ENCODE data around the gene COTL1. TPM values are rescaled to one million over a fixed set of nuclear protein-coding genes. Genes with fewer than 3 reads are reported as not detected.

COTL1 gene
- total RNA-seq, 2 experiments from 2014 or later, result 179 to 181 TPM

DNA sequence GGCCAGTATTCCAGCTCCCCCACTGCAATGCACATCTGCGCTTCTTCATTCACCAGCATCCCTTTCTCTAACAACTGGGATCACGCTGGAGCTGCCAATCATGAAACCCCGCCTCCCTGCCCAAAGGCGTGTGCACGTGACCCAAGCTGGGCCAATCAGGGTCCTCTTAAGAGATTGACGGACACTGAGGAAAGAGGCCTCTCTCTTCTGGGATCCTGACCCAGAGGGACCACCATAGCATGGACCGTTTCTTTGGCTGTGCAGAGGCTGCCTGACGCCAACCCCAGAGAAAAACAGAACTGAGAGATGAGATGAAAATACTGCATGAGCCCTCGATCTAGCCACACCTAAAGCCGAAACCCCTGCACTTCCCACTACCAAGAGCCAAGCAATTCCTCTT is 32.0 kb downstream of the COTL1 start:
- H3K4me3 Mint-ChIP-seq, result no peak overlapping the region
- ChIA-PET CTCF (interaction anchor here (2.1 kb wide), 1 partner anchor 36 kb away, joined by 6 read pairs; no protein-coding TSS in a partner anchor), POLR2A (interaction anchor here (2.8 kb wide), 1 partner anchor 14 kb away, joined by 11 read pairs; no protein-coding TSS in a partner anchor)
- no peak for DNase-seq
- no peak overlapping the region for H3K4me3 ChIP-seq (ENCODE audit: low read length)
- H3K27me3 ChIP-seq (ENCODE audit: control insufficient read depth in 1 of 2, insufficient read depth in 2 of 2, low read length in 2 of 2), result no peaks in the 10 kb centered on the region
- no peaks in the 10 kb centered on the region for H3K9me3 Mint-ChIP-seq
- H3K27ac Mint-ChIP-seq, result peak overlapping the region; percentile 52
- no peaks in the 10 kb centered on the region for H3K27me3 Mint-ChIP-seq
- H3K36me3 ChIP-seq (ENCODE audit: insufficient read depth, low read length), result peaks cover 76% of the 10 kb centered on the region
- TF ChIP-seq, protein P1, sequence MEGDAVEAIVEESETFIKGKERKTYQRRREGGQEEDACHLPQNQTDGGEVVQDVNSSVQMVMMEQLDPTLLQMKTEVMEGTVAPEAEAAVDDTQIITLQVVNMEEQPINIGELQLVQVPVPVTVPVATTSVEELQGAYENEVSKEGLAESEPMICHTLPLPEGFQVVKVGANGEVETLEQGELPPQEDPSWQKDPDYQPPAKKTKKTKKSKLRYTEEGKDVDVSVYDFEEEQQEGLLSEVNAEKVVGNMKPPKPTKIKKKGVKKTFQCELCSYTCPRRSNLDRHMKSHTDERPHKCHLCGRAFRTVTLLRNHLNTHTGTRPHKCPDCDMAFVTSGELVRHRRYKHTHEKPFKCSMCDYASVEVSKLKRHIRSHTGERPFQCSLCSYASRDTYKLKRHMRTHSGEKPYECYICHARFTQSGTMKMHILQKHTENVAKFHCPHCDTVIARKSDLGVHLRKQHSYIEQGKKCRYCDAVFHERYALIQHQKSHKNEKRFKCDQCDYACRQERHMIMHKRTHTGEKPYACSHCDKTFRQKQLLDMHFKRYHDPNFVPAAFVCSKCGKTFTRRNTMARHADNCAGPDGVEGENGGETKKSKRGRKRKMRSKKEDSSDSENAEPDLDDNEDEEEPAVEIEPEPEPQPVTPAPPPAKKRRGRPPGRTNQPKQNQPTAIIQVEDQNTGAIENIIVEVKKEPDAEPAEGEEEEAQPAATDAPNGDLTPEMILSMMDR (IDR thresholded peaks at IDR 0.05), result no peak
- H3K36me3 Mint-ChIP-seq (ENCODE audit: low read depth), result peaks cover 84% of the 10 kb centered on the region
- H3K4me1 Mint-ChIP-seq (ENCODE audit: low read depth), result peaks cover 40% of the 10 kb centered on the region
- no peak overlapping the region for H3K27ac ChIP-seq (ENCODE audit: low read depth in 1 of 2, low read length in 2 of 2)
- peaks cover 27% of the 10 kb centered on the region for H3K4me1 ChIP-seq (ENCODE audit: insufficient read depth, low read length)
- intact Hi-C loops (cut with DNase I, micrococcal nuclease), result no loop called here
- ATAC-seq (ENCODE audit: poor library complexity), result no peak
- no peaks in the 10 kb centered on the region for H3K9me3 ChIP-seq (ENCODE audit: control insufficient read depth in 1 of 2, insufficient read depth in 1 of 2, low read length in 2 of 2)

DNA sequence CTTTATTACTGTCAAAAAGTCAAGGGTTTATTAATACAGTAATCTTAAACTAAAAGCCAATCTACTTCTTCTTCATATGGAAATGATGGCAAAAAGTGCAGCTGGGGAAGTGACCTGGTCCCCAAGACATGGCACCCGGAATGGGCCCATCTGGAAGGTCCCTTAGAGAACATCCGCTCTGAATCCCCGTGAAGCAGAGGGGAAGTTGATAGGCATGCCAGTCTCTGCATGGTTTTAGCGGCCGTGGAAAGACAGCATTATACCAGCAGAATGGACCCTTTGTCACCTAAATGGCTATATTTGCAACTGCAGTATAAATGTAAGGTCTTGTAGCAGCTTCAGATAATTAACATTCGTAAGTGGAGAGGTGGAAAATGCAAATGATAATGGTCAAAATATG is 32.4 kb downstream of the COTL1 start:
- no peaks in the 10 kb centered on the region for H3K9me3 ChIP-seq (ENCODE audit: control insufficient read depth in 1 of 2, insufficient read depth in 1 of 2, low read length in 2 of 2)
- Mint-ChIP-seq H3K4me1 (ENCODE audit: low read depth) (peaks cover 39% of the 10 kb centered on the region), H3K4me3 (no peak overlapping the region), H3K27ac (peak overlapping the region; percentile 52), H3K36me3 (ENCODE audit: low read depth) (peaks cover 84% of the 10 kb centered on the region), H3K27me3 (no peaks in the 10 kb centered on the region), H3K9me3 (no peaks in the 10 kb centered on the region)
- peaks cover 78% of the 10 kb centered on the region for H3K36me3 ChIP-seq (ENCODE audit: insufficient read depth, low read length)
- no peak for ATAC-seq (ENCODE audit: poor library complexity)
- H3K27ac ChIP-seq (ENCODE audit: low read depth in 1 of 2, low read length in 2 of 2), result no peak overlapping the region
- CTCF ChIA-PET, result interaction anchor here (2.1 kb wide), 1 partner anchor 36 kb away, joined by 6 read pairs; no protein-coding TSS in a partner anchor
- TF ChIP-seq, protein P1 (IDR thresholded peaks at IDR 0.05), result no peak
- H3K4me1 ChIP-seq (ENCODE audit: insufficient read depth, low read length), result peaks cover 29% of the 10 kb centered on the region
- no peaks in the 10 kb centered on the region for H3K27me3 ChIP-seq (ENCODE audit: control insufficient read depth in 1 of 2, insufficient read depth in 2 of 2, low read length in 2 of 2)
- peak in 1 of 14 experiments; percentile 32 for DNase-seq
- intact Hi-C loops (cut with DNase I, micrococcal nuclease), result no loop called here
- POLR2A ChIA-PET, result interaction anchor here (2.8 kb wide), 1 partner anchor 14 kb away, joined by 11 read pairs; no protein-coding TSS in a partner anchor
- no peak overlapping the region for H3K4me3 ChIP-seq (ENCODE audit: low read length)

DNA sequence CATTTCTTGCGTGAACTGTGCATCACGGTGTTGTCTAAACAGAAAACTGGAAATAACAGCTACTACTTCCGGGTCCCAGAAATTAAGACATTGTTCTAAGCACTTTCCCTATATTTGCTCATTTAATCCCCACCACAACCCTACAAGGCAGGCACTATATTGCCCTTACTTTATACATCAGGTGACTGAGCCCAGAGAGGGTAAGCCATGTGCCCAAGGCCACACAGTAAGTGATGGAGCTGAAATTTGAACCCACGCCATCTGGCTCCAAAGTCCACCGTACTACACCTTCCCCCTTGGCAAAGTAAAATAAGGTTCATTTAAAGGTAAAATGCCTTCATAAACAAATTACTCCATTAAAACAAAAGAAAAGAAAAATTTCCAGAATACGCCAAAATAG is 33.2 kb downstream of the COTL1 start:
- H3K9me3 ChIP-seq (ENCODE audit: control insufficient read depth in 1 of 2, insufficient read depth in 1 of 2, low read length in 2 of 2), result no peaks in the 10 kb centered on the region
- Mint-ChIP-seq H3K27me3 (no peaks in the 10 kb centered on the region), H3K27ac (peak overlapping the region; percentile 52), H3K36me3 (ENCODE audit: low read depth) (peaks cover 84% of the 10 kb centered on the region), H3K4me3 (no peak overlapping the region), H3K4me1 (ENCODE audit: low read depth) (peaks cover 47% of the 10 kb centered on the region), H3K9me3 (no peaks in the 10 kb centered on the region)
- no peak overlapping the region for H3K4me3 ChIP-seq (ENCODE audit: low read length)
- ChIA-PET POLR2A (interaction anchor here (1.0 to 2.8 kb wide), 2 partner anchors 10 to 15 kb away, joined by 5 to 11 read pairs; no protein-coding TSS in a partner anchor), CTCF (interaction anchor here (2.1 kb wide), 1 partner anchor 37 kb away, joined by 6 read pairs; no protein-coding TSS in a partner anchor)
- no peak overlapping the region for H3K27ac ChIP-seq (ENCODE audit: low read depth in 1 of 2, low read length in 2 of 2)
- TF ChIP-seq, protein P1 (IDR thresholded peaks at IDR 0.05), result no peak
- intact Hi-C loops (cut with DNase I, micrococcal nuclease), result loop anchor here (5.0 kb wide), 1 partner anchor 33 kb away; the partner anchor contains the start of gene COTL1 (in 2 of the 2)
- H3K27me3 ChIP-seq (ENCODE audit: control insufficient read depth in 1 of 2, insufficient read depth in 2 of 2, low read length in 2 of 2), result no peaks in the 10 kb centered on the region
- peaks cover 78% of the 10 kb centered on the region for H3K36me3 ChIP-seq (ENCODE audit: insufficient read depth, low read length)
- peaks cover 34% of the 10 kb centered on the region for H3K4me1 ChIP-seq (ENCODE audit: insufficient read depth, low read length)
- no peak for ATAC-seq (ENCODE audit: poor library complexity)
- DNase-seq, result no peak

All from CD4-positive, alpha-beta T cell (primary cell).